ENCODE results near the gene CLVS2.

Gene CLVS2

GRCh38 chr6:123027408-123027807 lies 31.4 kb downstream of the CLVS2 start:
- no peak for FAIRE-seq

GRCh38 chr6:123028263-123028662 lies 32.2 kb downstream of the CLVS2 start:
- no peak for FAIRE-seq

- FAIRE-seq, result no peak
Measured at GRCh38 chr6:123030282-123030681, 34.2 kb downstream of the CLVS2 start.

- FAIRE-seq, result no peak
Measured at GRCh38 chr6:123036648-123037047, 40.6 kb downstream of the CLVS2 start.

- no peak for FAIRE-seq
Measured at GRCh38 chr6:123039431-123039830, 43.4 kb downstream of the CLVS2 start.

- no peak for FAIRE-seq
Measured at GRCh38 chr6:123042401-123042800, 46.4 kb downstream of the CLVS2 start.

GRCh38 chr6:123044341-123044860 lies 48.4 kb downstream of the CLVS2 start:
- FAIRE-seq, result no peak

- no peak for FAIRE-seq
Measured at GRCh38 chr6:123053602-123054225, 57.7 kb downstream of the CLVS2 start.

GRCh38 chr6:123055256-123055655 lies 59.2 kb downstream of the CLVS2 start:
- FAIRE-seq, result no peak

GRCh38 chr6:123062670-123063069 lies 66.6 kb downstream of the CLVS2 start:
- no peak for FAIRE-seq

- no peak for FAIRE-seq
Measured at GRCh38 chr6:123064038-123064437, 68.0 kb downstream of the CLVS2 start.

GRCh38 chr6:123074616-123075015 lies 78.6 kb downstream of the CLVS2 start:
- FAIRE-seq, result no peak

GRCh38 chr6:123085403-123085802 lies 89.4 kb downstream of the CLVS2 start:
- FAIRE-seq, result no peak

- FAIRE-seq, result no peak
Measured at GRCh38 chr6:123089226-123089625, 93.2 kb downstream of the CLVS2 start.

- no peak for FAIRE-seq
Measured at GRCh38 chr6:123091091-123091895, 95.3 kb downstream of the CLVS2 start.

GRCh38 chr6:123091896-123092271 lies 95.8 kb downstream of the CLVS2 start:
- no peak for FAIRE-seq

GRCh38 chr6:123094795-123095194 lies 98.8 kb downstream of the CLVS2 start:
- no peak for FAIRE-seq

GRCh38 chr6:123105561-123105960 lies 109.5 kb downstream of the CLVS2 start:
- no peak for FAIRE-seq

- FAIRE-seq, result no peak
Measured at GRCh38 chr6:123116370-123116769, 120.3 kb downstream of the CLVS2 start.

- FAIRE-seq, result no peak
Measured at GRCh38 chr6:123117145-123117908, 121.3 kb downstream of the CLVS2 start.

- FAIRE-seq, result no peak
Measured at GRCh38 chr6:123118811-123119210, 122.8 kb downstream of the CLVS2 start.

All from endometrium (tissue), 2 donors.